A673 (cell line): ENCODE results near the gene MRPL39. TPM values are rescaled to one million over a fixed set of nuclear protein-coding genes. Genes with fewer than 3 reads are reported as not detected.

Experiments
- BruUV-seq: library from RNA; stranded (reverse); fragments of 400-500 nt; replicated peaks from 2 replicates; lab custom pipeline; 2021; lab: Mats Ljungman, UMichigan
- CTCF ChIA-PET: fragments of 300-600 bp; sonication (Branson Sonifier 250); formaldehyde crosslinking; loops from one replicate; lab custom pipeline; 2022; ENCODE audit warnings: antibody characterized with exemption; lab: Charles Lee
- POLR2A ChIA-PET: fragments of 300-600 bp; sonication (Branson Sonifier 250); formaldehyde crosslinking; loops from one replicate; lab custom pipeline; 2022; ENCODE audit warnings: antibody characterized with exemption; ENCODE audit not compliant: low non-redundant PET; lab: Charles Lee
- DNase-seq: peaks from one replicate; pipeline ENCODE4 v3.0.0-alpha.2; 2015; ENCODE audit warnings: low spot score
- H3K27ac ChIP-seq: fragments of 200-600 bp; sonication (generic); 2 replicates; pipeline ENCODE4 v1.5.1; 2016; ENCODE audit warnings: mixed run types, low read depth, mild to moderate bottlenecking, mixed read lengths, antibody characterized with exemption, low read length; ENCODE audit not compliant: poor library complexity, severe bottlenecking
- H3K27me3 ChIP-seq: fragments of 200-600 bp; sonication (generic); replicated peaks from 2 replicates; pipeline ENCODE4 v1.6.1; 2017; ENCODE audit warnings: mixed run types, low read depth, mild to moderate bottlenecking, mixed read lengths, antibody characterized with exemption, low read length; ENCODE audit not compliant: insufficient read depth, poor library complexity
- H3K36me3 ChIP-seq: fragments of 200-600 bp; sonication (generic); 2 replicates; pipeline ENCODE4 v1.6.1; 2016; ENCODE audit warnings: mixed run types, mild to moderate bottlenecking, mixed read lengths, antibody characterized with exemption, low read length; ENCODE audit not compliant: insufficient read depth, poor library complexity, severe bottlenecking
- H3K4me1 ChIP-seq: fragments of 200-600 bp; sonication (generic); 2 replicates; pipeline ENCODE4 v1.6.1; 2017; ENCODE audit warnings: mixed run types, mild to moderate bottlenecking, mixed read lengths, antibody characterized with exemption, low read length; ENCODE audit not compliant: insufficient read depth, poor library complexity, severe bottlenecking
- H3K4me3 ChIP-seq: fragments of 200-600 bp; sonication (generic); 2 replicates; pipeline ENCODE4 v1.5.1; 2016; ENCODE audit warnings: low read depth, mixed run types, mild to moderate bottlenecking, mixed read lengths, low read length; ENCODE audit not compliant: poor library complexity, severe bottlenecking
- H3K9me3 ChIP-seq: fragments of 200-600 bp; sonication (generic); 2 replicates; pipeline ENCODE4 v1.6.1; 2016; ENCODE audit warnings: mixed run types, low read depth, mild to moderate bottlenecking, mixed read lengths, antibody characterized with exemption, low read length; ENCODE audit not compliant: poor library complexity, severe bottlenecking
- CTCF ChIP-seq: fragments of 300-800, 200-600 bp; sonication (generic); conservative IDR thresholded peaks from 2 replicates; pipeline ENCODE4 v1.5.1; 2017; ENCODE audit warnings: low read depth, mild to moderate bottlenecking, antibody characterized with exemption, low read length, moderate library complexity, mixed read lengths
- EZH2 ChIP-seq: fragments of 200-600 bp; sonication (generic); IDR thresholded peaks from 2 replicates; pipeline ENCODE4 v1.6.1; 2017; ENCODE audit warnings: borderline replicate concordance, low read depth, mild to moderate bottlenecking, mixed read lengths, antibody characterized with exemption, low read length; ENCODE audit not compliant: poor library complexity, severe bottlenecking
- intact Hi-C: fragments of 100-400 bp; cut with micrococcal nuclease; formaldehyde crosslinking; loops from one replicate; pipeline ENCODE4 v1.10.0; 2022; ENCODE audit not compliant: unreplicated experiment
- total RNA-seq: library from RNA; stranded (reverse); gene quantifications from 2 replicates; pipeline ENCODE4 v1.2.3, GENCODE V29; 2021

Gene MRPL39
- total RNA-seq, 1 experiment from 2014 or later: 57.1 TPM

- no peak for DNase-seq
- no peaks in the 10 kb centered on the region for H3K36me3 ChIP-seq
- H3K27ac ChIP-seq: no peak overlapping the region
- intact Hi-C loops: no loop called here
- POLR2A ChIA-PET: no interaction called here
- no peak for TF ChIP-seq EZH2
- TF ChIP-seq CTCF: no peak
- H3K4me3 ChIP-seq: no peak overlapping the region
- no peaks in the 10 kb centered on the region for H3K9me3 ChIP-seq
- H3K27me3 ChIP-seq: peaks cover 15% of the 10 kb centered on the region
- CTCF ChIA-PET: no interaction called here
- BruUV-seq: no TSS peak
- no peaks in the 10 kb centered on the region for H3K4me1 ChIP-seq
Measured at GRCh38 chr21:25619198-25619597, 11.9 kb upstream of the MRPL39 start.

- TF ChIP-seq EZH2 (no peak), CTCF (no peak)
- Histone ChIP-seq H3K36me3 (no peaks in the 10 kb centered on the region), H3K4me3 (no peak overlapping the region), H3K27ac (no peak overlapping the region), H3K9me3 (no peaks in the 10 kb centered on the region), H3K4me1 (no peaks in the 10 kb centered on the region), H3K27me3 (peaks cover 15% of the 10 kb centered on the region)
- BruUV-seq: no TSS peak
- POLR2A ChIA-PET: no interaction called here
- no peak for DNase-seq
- intact Hi-C loops: no loop called here
- CTCF ChIA-PET: no interaction called here
Measured at GRCh38 chr21:25615880-25616279, 8.6 kb upstream of the MRPL39 start.

GRCh38 chr21:25614441-25614840 is 7.2 kb upstream of the MRPL39 start:
- TF ChIP-seq CTCF (no peak), EZH2 (no peak)
- Histone ChIP-seq H3K27me3 (peaks cover 15% of the 10 kb centered on the region), H3K4me3 (no peak overlapping the region), H3K9me3 (no peaks in the 10 kb centered on the region), H3K36me3 (no peaks in the 10 kb centered on the region), H3K27ac (no peak overlapping the region), H3K4me1 (no peaks in the 10 kb centered on the region)
- DNase-seq: no peak
- no TSS peak for BruUV-seq
- intact Hi-C loops: no loop called here
- CTCF ChIA-PET: interaction anchor here (0.7 kb wide), 1 partner anchor 1219 kb away, joined by 6 read pairs; no protein-coding TSS in a partner anchor
- POLR2A ChIA-PET: no interaction called here
